MM.1S (cell line): ENCODE data around the gene CNTN5.
"Not testable (repeated sequence)": the region's sequence is repeated elsewhere in the genome, so short reads cannot be mapped to it uniquely, and the experiment has no call there.

ENCODE experiments used
- DNase-seq: peaks from one replicate; pipeline ENCODE4 v3.0.0-alpha.2; 2015
- H2AFZ ChIP-seq: fragments of 300-600 bp; sonication (generic); 2 replicates; pipeline ENCODE4 v1.6.0; 2016; ENCODE audit warnings: antibody characterized with exemption, low read length
- H3F3A ChIP-seq: fragments of 300-600 bp; sonication (generic); 2 replicates; pipeline ENCODE4 v1.6.1; 2016; ENCODE audit warnings: mild to moderate bottlenecking, antibody characterized with exemption, low read length, moderate library complexity, mixed read lengths; ENCODE audit not compliant: insufficient read depth
- H3K27ac ChIP-seq: fragments of 300-600 bp; sonication (generic); 2 replicates; pipeline ENCODE4 v1.5.1; 2016; ENCODE audit warnings: mild to moderate bottlenecking, low read length
- H3K27me3 ChIP-seq: fragments of 300-600 bp; sonication (generic); replicated peaks from 2 replicates; pipeline ENCODE4 v1.6.0; 2016; ENCODE audit warnings: low read length; ENCODE audit not compliant: insufficient read depth
- H3K36me3 ChIP-seq: fragments of 300-600 bp; sonication (generic); replicated peaks from 2 replicates; pipeline ENCODE4 v1.6.1; 2016; ENCODE audit warnings: mild to moderate bottlenecking, low read length, mixed read lengths; ENCODE audit not compliant: insufficient read depth
- H3K4me1 ChIP-seq: fragments of 300-600 bp; sonication (generic); 2 replicates; pipeline ENCODE4 v1.6.1; 2016; ENCODE audit warnings: low read length, mixed read lengths
- H3K4me2 ChIP-seq: fragments of 300-600 bp; sonication (generic); 2 replicates; pipeline ENCODE4 v1.6.0; 2016; ENCODE audit warnings: low read depth, low read length
- H3K4me3 ChIP-seq: fragments of 300-600 bp; sonication (generic); 2 replicates; pipeline ENCODE4 v1.5.1; 2016; ENCODE audit warnings: low read length, mixed read lengths
- H3K79me2 ChIP-seq: fragments of 300-600 bp; sonication (generic); 2 replicates; pipeline ENCODE4 v1.6.1; 2016; ENCODE audit warnings: mixed run types, low read length, mixed read lengths
- H3K9ac ChIP-seq: fragments of 300-600 bp; sonication (generic); 2 replicates; pipeline ENCODE4 v1.6.1; 2016; ENCODE audit warnings: low read length, mixed read lengths
- H3K9me2 ChIP-seq: fragments of 300-600 bp; sonication (generic); replicated peaks from 2 replicates; pipeline ENCODE4 v1.6.1; 2016; ENCODE audit warnings: mild to moderate bottlenecking, low read length, mixed read lengths; ENCODE audit not compliant: insufficient read depth
- H3K9me3 ChIP-seq: fragments of 300-600 bp; sonication (generic); replicated peaks from 2 replicates; pipeline ENCODE4 v1.6.1; 2016; ENCODE audit warnings: mild to moderate bottlenecking, low read length, mixed read lengths; ENCODE audit not compliant: insufficient read depth
- H4K20me1 ChIP-seq: fragments of 300-600 bp; sonication (generic); 2 replicates; pipeline ENCODE4 v1.6.1; 2016; ENCODE audit warnings: mild to moderate bottlenecking, low read length, moderate library complexity, mixed read lengths; ENCODE audit not compliant: insufficient read depth
- CTCF ChIP-seq: fragments of 300-600 bp; sonication (generic); IDR thresholded peaks from 2 replicates; pipeline ENCODE4 v1.5.1; 2016; ENCODE audit warnings: antibody characterized with exemption, low read length, mixed read lengths
- EZH2 ChIP-seq: fragments of 300-600 bp; sonication (generic); optimal IDR thresholded peaks from 2 replicates; pipeline ENCODE3; 2017; ENCODE audit warnings: low read depth, mild to moderate bottlenecking, antibody characterized with exemption, low read length, mixed read lengths
- EZH2phosphoT487 ChIP-seq: fragments of 300-600 bp; sonication (generic); IDR thresholded peaks from 2 replicates; pipeline ENCODE4 v1.6.1; 2018; ENCODE audit warnings: antibody characterized with exemption, low read length

Gene CNTN5

GRCh38 chr11:100235085-100235484 lies 1214.3 kb downstream of the CNTN5 start:
- Histone ChIP-seq H3K9me3 (no peaks in the 10 kb centered on the region), H3K36me3 (no peaks in the 10 kb centered on the region), H3K79me2 (no peaks in the 10 kb centered on the region), H3F3A (no peaks in the 10 kb centered on the region), H3K4me1 (no peaks in the 10 kb centered on the region), H2AFZ (no peak overlapping the region), H3K4me3 (no peak overlapping the region), H3K9ac (no peak overlapping the region), H3K27ac (no peak overlapping the region), H4K20me1 (no peaks in the 10 kb centered on the region), H3K27me3 (no peaks in the 10 kb centered on the region), H3K4me2 (no peak overlapping the region), H3K9me2 (no peaks in the 10 kb centered on the region)
- TF ChIP-seq EZH2 (no peak), CTCF (no peak), EZH2phosphoT487 (no peak)
- DNase-seq: no peak

GRCh38 chr11:100240025-100240539 lies 1219.3 kb downstream of the CNTN5 start:
- Histone ChIP-seq H3K4me1 (no peaks in the 10 kb centered on the region), H3K36me3 (no peaks in the 10 kb centered on the region), H3K9me3 (no peaks in the 10 kb centered on the region), H3K9ac (no peak overlapping the region), H3K27me3 (no peaks in the 10 kb centered on the region), H3K4me3 (no peak overlapping the region), H3F3A (no peaks in the 10 kb centered on the region), H3K9me2 (no peaks in the 10 kb centered on the region), H3K4me2 (no peak overlapping the region), H4K20me1 (no peaks in the 10 kb centered on the region), H3K79me2 (no peaks in the 10 kb centered on the region), H3K27ac (no peak overlapping the region), H2AFZ (no peak overlapping the region)
- DNase-seq: no peak
- TF ChIP-seq EZH2 (no peak), CTCF (no peak), EZH2phosphoT487 (no peak)

- no peaks in the 10 kb centered on the region for H4K20me1 ChIP-seq
- no peak overlapping the region for H3K4me3 ChIP-seq
- no peak overlapping the region for H3K27ac ChIP-seq
- H3K79me2 ChIP-seq: no peaks in the 10 kb centered on the region
- no peak for TF ChIP-seq CTCF
- TF ChIP-seq EZH2phosphoT487: no peak
- TF ChIP-seq EZH2: no peak
- no peaks in the 10 kb centered on the region for H3K36me3 ChIP-seq
- no peaks in the 10 kb centered on the region for H3K27me3 ChIP-seq
- no peak overlapping the region for H3K9ac ChIP-seq
- H3K9me3 ChIP-seq: no peaks in the 10 kb centered on the region
- no peak overlapping the region for H3K4me2 ChIP-seq
- no peak for DNase-seq
- H3F3A ChIP-seq: no peaks in the 10 kb centered on the region
- no peaks in the 10 kb centered on the region for H3K4me1 ChIP-seq
- H3K9me2 ChIP-seq: no peaks in the 10 kb centered on the region
- no peak overlapping the region for H2AFZ ChIP-seq
Observed at GRCh38 chr11:100247704-100248103, 1227.0 kb downstream of the CNTN5 start.

- H3F3A ChIP-seq, H3K4me3 ChIP-seq, H4K20me1 ChIP-seq, H3K27ac ChIP-seq, DNase-seq, H3K4me1 ChIP-seq, H3K4me2 ChIP-seq, H3K9me2 ChIP-seq, H3K9me3 ChIP-seq, H3K79me2 ChIP-seq, H2AFZ ChIP-seq, H3K9ac ChIP-seq, H3K36me3 ChIP-seq, H3K27me3 ChIP-seq: not testable (repeated sequence)
Observed at GRCh38 chr11:100257238-100257803, 1236.6 kb downstream of the CNTN5 start.
